SU-DHL-6 (cell line): ENCODE measurements around the gene PCDHB8.
"Not testable (repeated sequence)": the region's sequence is repeated elsewhere in the genome, so short reads cannot be mapped to it uniquely, and the experiment has no call there.

ENCODE experiments used
- H2AFZ ChIP-seq: fragments of 200-600 bp; sonication (generic); 2 replicates; pipeline ENCODE4 v1.6.1; 2014; ENCODE audit warnings: low read depth, mild to moderate bottlenecking, moderate library complexity, mixed read lengths, antibody characterized with exemption, low read length; ENCODE audit not compliant: severe bottlenecking
- H3F3A ChIP-seq: fragments of 200-600 bp; shearing (Covaris generic); 2 replicates; pipeline ENCODE4 v1.6.0; 2016; ENCODE audit warnings: antibody characterized with exemption, mild to moderate bottlenecking; ENCODE audit not compliant: insufficient read depth
- H3K27ac ChIP-seq: fragments of 200-600 bp; sonication (generic); 2 replicates; pipeline ENCODE4 v1.5.1; 2016; ENCODE audit warnings: low read depth, mild to moderate bottlenecking, low read length, moderate library complexity, mixed read lengths
- H3K27me3 ChIP-seq: fragments of 200-600 bp; sonication (generic), shearing (Covaris generic); 2 replicates; pipeline ENCODE4 v1.6.0; 2014; ENCODE audit warnings: mild to moderate bottlenecking, low read length
- H3K36me3 ChIP-seq: fragments of 200-600 bp; sonication (generic); 2 replicates; pipeline ENCODE4 v1.6.1; 2014; ENCODE audit warnings: mild to moderate bottlenecking, low read length, mixed read lengths
- H3K4me2 ChIP-seq: fragments of 300-600, 200-600 bp; shearing (Covaris generic), sonication (generic); 2 replicates; pipeline ENCODE4 v1.6.0; 2014; ENCODE audit warnings: low read length, low read depth, mild to moderate bottlenecking; ENCODE audit not compliant: poor library complexity, severe bottlenecking
- H3K4me3 ChIP-seq: fragments of 200-600 bp; sonication (generic); 2 replicates; pipeline ENCODE4 v1.5.1; 2014; ENCODE audit warnings: antibody characterized with exemption, low read length, mild to moderate bottlenecking, mixed read lengths; ENCODE audit not compliant: insufficient read depth, poor library complexity, severe bottlenecking
- H3K79me2 ChIP-seq: fragments of 200-600 bp; sonication (generic); 2 replicates; pipeline ENCODE4 v1.6.1; 2014; ENCODE audit warnings: mild to moderate bottlenecking, low read length, moderate library complexity; ENCODE audit not compliant: insufficient read depth
- H3K9ac ChIP-seq: fragments of 200-600 bp; sonication (generic); 2 replicates; pipeline ENCODE4 v1.7.0; 2014; ENCODE audit warnings: mild to moderate bottlenecking, low read length
- H3K9me2 ChIP-seq: fragments of 200-600 bp; sonication (generic); replicated peaks from 2 replicates; pipeline ENCODE4 v1.6.1; 2014; ENCODE audit warnings: low read length; ENCODE audit not compliant: insufficient read depth
- H3K9me3 ChIP-seq: fragments of 200-600 bp; sonication (generic); 2 replicates; pipeline ENCODE4 v1.6.1; 2014; ENCODE audit warnings: low read length, mixed read lengths; ENCODE audit not compliant: insufficient read depth
- H4K20me1 ChIP-seq: fragments of 200-600 bp; sonication (generic); 2 replicates; pipeline ENCODE4 v1.6.1; 2014; ENCODE audit warnings: low read depth, mild to moderate bottlenecking, antibody characterized with exemption, low read length, moderate library complexity, mixed read lengths
- CTCF ChIP-seq: fragments of 200-600 bp; sonication (generic); IDR thresholded peaks from one replicate; pipeline ENCODE4 v1.5.1; 2017; ENCODE audit warnings: antibody characterized with exemption, mild to moderate bottlenecking, low read length, moderate library complexity; ENCODE audit not compliant: insufficient read depth, poor library complexity, severe bottlenecking
- EZH2phosphoT487 ChIP-seq: fragments of 200-600 bp; sonication (generic), shearing (Covaris generic); conservative IDR thresholded peaks from 2 replicates; pipeline ENCODE4 v1.6.1; 2018; ENCODE audit warnings: mild to moderate bottlenecking, antibody characterized with exemption, low read length, moderate library complexity, mixed read lengths

Gene PCDHB8

DNA sequence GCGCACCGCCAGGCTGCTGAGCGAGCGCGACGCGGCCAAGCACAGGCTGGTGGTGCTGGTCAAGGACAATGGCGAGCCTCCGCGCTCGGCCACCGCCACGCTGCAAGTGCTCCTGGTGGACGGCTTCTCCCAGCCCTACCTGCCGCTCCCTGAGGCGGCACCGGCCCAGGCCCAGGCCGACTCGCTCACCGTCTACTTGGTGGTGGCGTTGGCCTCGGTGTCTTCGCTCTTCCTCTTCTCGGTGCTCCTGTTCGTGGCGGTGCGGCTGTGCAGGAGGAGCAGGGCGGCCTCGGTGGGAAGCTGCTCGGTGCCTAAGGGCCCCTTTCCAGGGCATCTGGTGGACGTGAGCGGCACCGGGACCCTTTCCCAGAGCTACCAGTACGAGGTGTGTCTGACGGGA is 24.1 kb downstream of the PCDHB8 start:
- not testable (repeated sequence) for H3K79me2 ChIP-seq, H4K20me1 ChIP-seq, H3K4me2 ChIP-seq, H3K27me3 ChIP-seq, H3F3A ChIP-seq, H3K27ac ChIP-seq, H3K36me3 ChIP-seq, H3K9me3 ChIP-seq, H3K9ac ChIP-seq, H3K9me2 ChIP-seq, H3K4me3 ChIP-seq, H2AFZ ChIP-seq

- no peaks in the 10 kb centered on the region for H3K27me3 ChIP-seq
- H3F3A ChIP-seq, result no peaks in the 10 kb centered on the region
- no peaks in the 10 kb centered on the region for H4K20me1 ChIP-seq
- H3K79me2 ChIP-seq, result no peaks in the 10 kb centered on the region
- H3K9me3 ChIP-seq, result no peaks in the 10 kb centered on the region
- TF ChIP-seq CTCF (peak; percentile 37), EZH2phosphoT487 (no peak)
- H3K4me3 ChIP-seq, result no peak within 1 kb of the TSS
- H3K27ac ChIP-seq, result no peak within 1 kb of the TSS
- no peak within 1 kb of the TSS for H3K9ac ChIP-seq
- H3K4me2 ChIP-seq, result no peak within 1 kb of the TSS
- no peak within 1 kb of the TSS for H2AFZ ChIP-seq
- H3K9me2 ChIP-seq, result no peaks in the 10 kb centered on the region
- H3K36me3 ChIP-seq, result no peaks in the 10 kb centered on the region; the same call in 1 of the 2 replicates
These were observed 30.9 kb downstream of the PCDHB8 start, which contains the start of gene PCDHB12 for GRCh38 chr5:141208478-141208877. TSS of gene PCDHB12 (plus strand) at chr5:141208719. CDS start at chr5:141208908, 189 bp downstream.

GRCh38 chr5:141210281-141210680 is 32.7 kb downstream of the PCDHB8 start:
- H4K20me1 ChIP-seq, H3K4me2 ChIP-seq, H3K9me2 ChIP-seq, H3K9ac ChIP-seq, H3K27ac ChIP-seq, H2AFZ ChIP-seq, H3K79me2 ChIP-seq, H3K4me3 ChIP-seq, H3K9me3 ChIP-seq, H3F3A ChIP-seq, H3K27me3 ChIP-seq, H3K36me3 ChIP-seq: not testable (repeated sequence)

GRCh38 chr5:141210849-141211248 is 33.3 kb downstream of the PCDHB8 start:
- H3K9me3 ChIP-seq, H3K9ac ChIP-seq, H3K4me2 ChIP-seq, H3K79me2 ChIP-seq, H3K9me2 ChIP-seq, H4K20me1 ChIP-seq, H3K4me3 ChIP-seq, H3K27ac ChIP-seq, H3K27me3 ChIP-seq, H3K36me3 ChIP-seq, H3F3A ChIP-seq, H2AFZ ChIP-seq: not testable (repeated sequence)

- H3K9me2 ChIP-seq, H3K9me3 ChIP-seq, H3K79me2 ChIP-seq, H3K36me3 ChIP-seq, H2AFZ ChIP-seq, H3K27me3 ChIP-seq, H3K9ac ChIP-seq, H3K27ac ChIP-seq, H3K4me3 ChIP-seq, H3K4me2 ChIP-seq, H3F3A ChIP-seq, H4K20me1 ChIP-seq: not testable (repeated sequence)
These were observed 36.2 kb downstream of the PCDHB8 start, which contains the start of gene PCDHB13 for GRCh38 chr5:141213656-141214339. TSS of gene PCDHB13 (plus strand) at chr5:141213919. CDS start at chr5:141214124, 205 bp downstream.

DNA sequence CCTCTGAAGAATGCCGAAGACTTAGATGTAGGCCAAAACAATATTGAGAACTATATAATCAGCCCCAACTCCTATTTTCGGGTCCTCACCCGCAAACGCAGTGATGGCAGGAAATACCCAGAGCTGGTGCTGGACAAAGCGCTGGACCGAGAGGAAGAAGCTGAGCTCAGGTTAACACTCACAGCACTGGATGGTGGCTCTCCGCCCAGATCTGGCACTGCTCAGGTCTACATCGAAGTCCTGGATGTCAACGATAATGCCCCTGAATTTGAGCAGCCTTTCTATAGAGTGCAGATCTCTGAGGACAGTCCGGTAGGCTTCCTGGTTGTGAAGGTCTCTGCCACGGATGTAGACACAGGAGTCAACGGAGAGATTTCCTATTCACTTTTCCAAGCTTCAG is 37.0 kb downstream of the PCDHB8 start:
- not testable (repeated sequence) for H3K9ac ChIP-seq, H4K20me1 ChIP-seq, H3K9me2 ChIP-seq, H3K27me3 ChIP-seq, H3K9me3 ChIP-seq, H3F3A ChIP-seq, H3K79me2 ChIP-seq, H3K36me3 ChIP-seq, H3K27ac ChIP-seq, H2AFZ ChIP-seq, H3K4me3 ChIP-seq, H3K4me2 ChIP-seq

- not testable (repeated sequence) for H3K27ac ChIP-seq, H3K9ac ChIP-seq, H3K9me3 ChIP-seq, H3K4me3 ChIP-seq, H3K4me2 ChIP-seq, H2AFZ ChIP-seq, H3K9me2 ChIP-seq, H3K36me3 ChIP-seq, H3K27me3 ChIP-seq, H3F3A ChIP-seq, H4K20me1 ChIP-seq, H3K79me2 ChIP-seq
These were observed 37.9 kb downstream of the PCDHB8 start for GRCh38 chr5:141215504-141215903.
